Mesodermal cell (in vitro differentiated cells): ENCODE results near the gene BDH1.
"Not testable (repeated sequence)": the region's sequence is repeated elsewhere in the genome, so short reads cannot be mapped to it uniquely, and the experiment has no call there.

Experiments used
- H3K27ac ChIP-seq: 2 replicates; pipeline ENCODE4 v1.7.0; 2013; ENCODE audit warnings: mild to moderate bottlenecking, low read depth, low read length, moderate library complexity; ENCODE audit not compliant: severe bottlenecking
- H3K36me3 ChIP-seq: 2 replicates; pipeline ENCODE4 v1.7.1; 2013; ENCODE audit warnings: mild to moderate bottlenecking, low read length, moderate library complexity; ENCODE audit not compliant: control insufficient read depth, insufficient read depth
- H3K4me1 ChIP-seq: one replicate; pipeline ENCODE4 v1.7.1; 2013; ENCODE audit warnings: mild to moderate bottlenecking, low read length; ENCODE audit not compliant: insufficient read depth, control insufficient read depth, poor library complexity, severe bottlenecking
- H3K4me3 ChIP-seq: 2 replicates; pipeline ENCODE4 v1.7.0; 2013; ENCODE audit warnings: low read length, control low read depth, mild to moderate bottlenecking; ENCODE audit not compliant: insufficient read depth, poor library complexity, severe bottlenecking; ENCODE audit errors: extremely low read depth
- H3K9me3 ChIP-seq: 2 replicates; pipeline ENCODE4 v1.7.1; 2013; ENCODE audit warnings: mild to moderate bottlenecking, low read length, moderate library complexity; ENCODE audit not compliant: control insufficient read depth
- WGBS, 2 experiments: methylation state at CpG; one replicate each; pipeline ENCODE4 v1.1.5; 2013; ENCODE audit warnings: missing lambda C conversion rate in 2 of 2; ENCODE audit not compliant: insufficient coverage in 2 of 2; 5-methylcytosine and 5-hydroxymethylcytosine counted together

Gene BDH1

DNA sequence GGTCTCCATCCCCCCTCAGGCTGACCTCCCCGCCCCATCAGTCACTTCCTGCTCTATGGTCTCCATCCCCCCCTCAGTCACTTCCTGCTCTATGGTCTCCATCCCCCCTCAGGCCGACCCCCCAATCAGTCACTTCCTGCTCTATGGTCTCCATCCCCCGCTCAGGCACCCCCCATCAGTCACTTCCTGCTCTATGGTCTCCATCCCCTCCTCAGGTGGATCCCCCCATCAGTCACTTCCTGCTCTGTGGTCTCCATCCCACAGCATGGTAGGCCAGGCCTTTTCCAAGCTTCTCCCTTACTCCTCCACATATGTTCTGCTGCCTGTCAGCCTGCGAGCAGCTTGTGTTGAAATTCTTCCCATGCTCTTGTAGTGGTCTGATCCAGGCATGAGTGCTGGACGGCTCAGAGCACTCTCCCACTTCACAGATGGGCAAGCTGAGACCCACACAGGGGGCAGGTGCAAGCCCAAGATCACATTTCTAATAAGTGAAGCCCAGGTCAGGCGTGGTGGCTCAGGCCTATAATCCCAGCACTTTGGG is 36.8 kb downstream of the BDH1 start:
- Histone ChIP-seq H3K27ac (no peak overlapping the region), H3K9me3 (peaks cover 7% of the 10 kb centered on the region), H3K4me3 (no peak overlapping the region), H3K4me1 (peaks cover 28% of the 10 kb centered on the region), H3K36me3 (no peaks in the 10 kb centered on the region)
- WGBS, 2 experiments, result 81 to 93% methylated on average over 3 of the region's 6 CpGs

DNA sequence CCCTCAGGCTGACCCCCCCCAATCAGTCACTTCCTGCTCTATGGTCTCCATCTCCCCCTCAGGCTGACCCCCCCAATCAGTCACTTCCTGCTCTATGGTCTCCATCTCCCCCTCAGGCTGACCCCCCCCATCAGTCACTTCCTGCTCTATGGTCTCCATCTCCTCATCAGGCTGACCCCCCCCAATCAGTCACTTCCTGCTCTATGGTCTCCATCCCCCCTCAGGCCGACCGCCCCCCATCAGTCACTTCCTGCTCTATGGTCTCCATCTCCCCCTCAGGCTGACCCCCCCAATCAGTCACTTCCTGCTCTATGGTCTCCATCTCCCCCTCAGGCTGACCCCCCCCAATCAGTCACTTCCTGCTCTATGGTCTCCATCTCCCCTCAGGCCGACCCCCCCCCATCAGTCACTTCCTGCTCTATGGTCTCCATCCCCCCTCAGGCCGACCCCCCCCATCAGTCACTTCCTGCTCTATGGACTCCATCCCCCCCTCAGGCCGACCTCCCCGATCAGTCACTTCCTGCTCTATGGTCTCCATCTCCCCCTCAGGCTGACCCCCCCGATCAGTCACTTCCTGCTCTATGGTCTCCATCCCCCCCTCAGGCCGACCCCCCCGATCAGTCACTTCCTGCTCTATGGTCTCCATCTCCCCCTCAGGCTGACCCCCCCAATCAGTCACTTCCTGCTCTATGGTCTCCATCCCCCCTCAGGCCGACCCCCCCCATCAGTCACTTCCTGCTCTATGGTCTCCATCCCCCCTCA is 37.7 kb downstream of the BDH1 start:
- H3K4me1 ChIP-seq, result peaks cover 28% of the 10 kb centered on the region
- not testable (repeated sequence) for H3K27ac ChIP-seq, H3K36me3 ChIP-seq, H3K4me3 ChIP-seq, H3K9me3 ChIP-seq
- no CpG with 5 or more reads among the region's 10 CpGs for WGBS, 2 experiments

DNA sequence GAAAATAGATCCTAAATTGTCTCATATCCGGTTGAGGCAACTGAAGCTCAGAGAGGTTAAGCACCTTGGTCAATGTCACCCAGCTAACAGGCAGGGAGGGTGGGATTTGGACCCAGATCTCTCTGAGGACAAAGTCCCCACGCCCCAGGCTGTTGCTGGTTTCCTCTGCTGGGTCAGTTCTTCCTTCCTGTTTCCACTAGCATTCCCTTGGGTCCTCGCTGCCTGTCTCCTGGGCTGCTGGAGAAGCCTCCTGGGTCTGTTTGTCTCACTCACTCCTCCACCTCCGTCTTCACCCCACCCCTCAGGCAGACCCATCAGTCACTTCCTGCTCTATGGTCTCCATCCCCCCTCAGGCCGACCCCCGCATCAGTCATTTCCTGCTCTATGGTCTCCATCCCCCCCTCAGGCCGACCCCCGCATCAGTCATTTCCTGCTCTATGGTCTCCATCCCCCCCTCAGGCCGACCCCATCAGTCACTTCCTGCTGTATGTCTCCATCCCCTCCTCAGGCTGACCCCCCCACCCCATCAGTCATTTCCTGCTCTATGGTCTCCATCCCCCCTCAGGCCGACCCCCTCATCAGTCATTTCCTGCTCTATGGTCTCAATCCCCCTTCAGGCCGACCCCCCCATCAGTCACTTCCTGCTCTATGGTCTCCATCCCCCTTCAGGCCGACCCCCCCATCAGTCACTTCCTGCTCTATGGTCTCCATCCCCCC is 38.7 kb downstream of the BDH1 start:
- not testable (repeated sequence) for H3K9me3 ChIP-seq
- H3K27ac ChIP-seq, result peak overlapping the region; percentile 67
- 77 to 89% methylated on average over 3 to 4 of the region's 12 CpGs for WGBS, 2 experiments

DNA sequence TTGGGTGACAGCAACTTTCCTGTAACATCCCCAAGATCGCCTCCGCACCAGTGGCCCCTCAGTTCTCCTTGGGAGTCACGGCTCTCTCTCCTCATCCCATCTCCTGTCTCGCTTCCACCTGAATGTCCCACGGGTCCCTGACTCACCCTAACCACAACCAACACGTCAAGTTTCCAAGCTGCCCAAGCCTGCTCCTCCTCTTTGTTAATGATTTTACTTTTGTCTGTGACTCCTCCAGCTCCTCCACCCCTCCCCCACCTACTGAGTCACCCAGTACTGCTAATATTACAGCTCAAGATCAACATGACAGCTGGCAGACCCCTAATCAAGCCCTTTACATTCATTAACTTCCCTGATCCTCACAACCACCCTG is 39.3 kb downstream of the BDH1 start:
- 87% methylated on average over 6 of the region's 6 CpGs for WGBS, 2 experiments
- Histone ChIP-seq H3K4me3 (no peak overlapping the region), H3K4me1 (peaks cover 26% of the 10 kb centered on the region), H3K36me3 (no peaks in the 10 kb centered on the region), H3K27ac (peak overlapping the region; percentile 67), H3K9me3 (peaks cover 7% of the 10 kb centered on the region)

More for the DNA sequence above, 38.7 kb downstream of the BDH1 start:
- peaks cover 28% of the 10 kb centered on the region for H3K4me1 ChIP-seq
- not testable (repeated sequence) for H3K4me3 ChIP-seq, H3K36me3 ChIP-seq

DNA sequence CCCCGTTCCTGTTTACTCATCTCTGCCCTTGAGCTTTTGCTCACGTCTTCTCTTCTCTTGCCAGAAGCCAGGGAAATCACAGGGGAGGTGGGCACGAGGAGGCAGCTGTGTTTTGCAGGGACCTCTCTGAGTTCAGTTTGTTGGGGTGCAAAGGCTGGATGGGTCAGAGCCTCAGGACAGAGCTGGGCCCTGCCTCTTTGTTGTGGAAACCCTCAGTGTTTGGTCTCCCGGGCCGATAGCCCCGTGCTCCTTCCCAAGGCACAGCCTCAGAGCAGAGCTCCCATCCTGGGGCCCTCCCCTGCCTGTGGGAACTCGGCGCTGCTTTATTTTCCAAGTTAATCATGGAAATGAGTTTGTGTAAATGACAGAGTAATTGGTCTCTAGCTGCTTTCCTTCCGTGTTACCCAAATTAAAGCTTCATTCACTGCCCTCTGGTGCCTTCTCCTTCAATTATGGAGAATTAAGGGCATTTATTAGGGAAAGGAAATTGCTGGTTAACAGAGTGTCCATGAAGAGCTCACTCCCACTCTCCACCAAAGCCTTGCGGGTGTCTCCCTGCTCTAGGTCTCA is 40.9 kb downstream of the BDH1 start:
- Histone ChIP-seq H3K4me3 (no peak overlapping the region), H3K4me1 (peaks cover 16% of the 10 kb centered on the region), H3K9me3 (peaks cover 7% of the 10 kb centered on the region), H3K36me3 (no peaks in the 10 kb centered on the region), H3K27ac (no peak overlapping the region)
- 90 to 96% methylated on average over 7 to 9 of the region's 10 CpGs for WGBS, 2 experiments

DNA sequence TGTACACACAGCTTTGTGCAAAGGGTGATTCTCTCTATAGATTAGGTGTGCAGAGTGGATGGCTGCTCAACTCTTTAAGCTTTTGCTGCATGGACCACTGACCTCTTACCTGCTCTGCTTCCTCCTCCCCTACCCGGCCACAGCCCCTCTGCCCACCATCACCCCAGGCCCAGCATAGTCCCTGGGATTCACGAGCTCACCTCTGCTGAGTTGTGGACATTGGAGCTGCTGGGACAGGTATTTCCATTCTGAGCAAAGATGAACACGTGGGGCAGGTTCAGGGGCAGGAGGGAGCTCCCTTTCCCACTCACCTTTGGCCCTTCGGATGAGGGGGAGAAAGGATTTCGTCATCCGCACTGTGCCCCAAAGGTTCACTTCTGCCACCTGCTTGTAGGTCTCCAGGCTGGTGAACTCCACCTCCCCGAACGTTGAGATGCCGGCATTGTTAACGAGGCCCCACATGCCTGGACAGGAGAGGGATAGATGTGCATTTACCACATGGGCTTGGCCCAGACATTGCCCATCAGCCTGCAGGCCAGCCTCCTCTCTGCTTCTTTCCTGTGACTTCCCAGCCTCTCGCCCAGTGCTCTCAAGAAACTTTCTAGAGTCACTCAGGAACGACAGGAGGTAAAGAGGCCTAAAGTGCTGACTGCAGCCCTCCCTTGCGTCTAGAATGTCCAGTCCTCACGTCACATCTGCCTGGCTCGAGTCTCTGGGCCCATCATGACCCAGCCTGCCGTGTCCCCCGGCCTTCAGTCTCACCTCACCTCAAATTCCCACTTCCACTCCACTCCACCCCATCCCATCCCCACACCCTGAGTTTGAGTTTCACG is 41.6 kb downstream of the BDH1 start:
- 92 to 93% methylated on average over 16 to 17 of the region's 18 CpGs for WGBS, 2 experiments
- Histone ChIP-seq H3K4me3 (no peak overlapping the region), H3K9me3 (peaks cover 7% of the 10 kb centered on the region), H3K4me1 (peaks cover 18% of the 10 kb centered on the region), H3K27ac (no peak overlapping the region), H3K36me3 (no peaks in the 10 kb centered on the region)

DNA sequence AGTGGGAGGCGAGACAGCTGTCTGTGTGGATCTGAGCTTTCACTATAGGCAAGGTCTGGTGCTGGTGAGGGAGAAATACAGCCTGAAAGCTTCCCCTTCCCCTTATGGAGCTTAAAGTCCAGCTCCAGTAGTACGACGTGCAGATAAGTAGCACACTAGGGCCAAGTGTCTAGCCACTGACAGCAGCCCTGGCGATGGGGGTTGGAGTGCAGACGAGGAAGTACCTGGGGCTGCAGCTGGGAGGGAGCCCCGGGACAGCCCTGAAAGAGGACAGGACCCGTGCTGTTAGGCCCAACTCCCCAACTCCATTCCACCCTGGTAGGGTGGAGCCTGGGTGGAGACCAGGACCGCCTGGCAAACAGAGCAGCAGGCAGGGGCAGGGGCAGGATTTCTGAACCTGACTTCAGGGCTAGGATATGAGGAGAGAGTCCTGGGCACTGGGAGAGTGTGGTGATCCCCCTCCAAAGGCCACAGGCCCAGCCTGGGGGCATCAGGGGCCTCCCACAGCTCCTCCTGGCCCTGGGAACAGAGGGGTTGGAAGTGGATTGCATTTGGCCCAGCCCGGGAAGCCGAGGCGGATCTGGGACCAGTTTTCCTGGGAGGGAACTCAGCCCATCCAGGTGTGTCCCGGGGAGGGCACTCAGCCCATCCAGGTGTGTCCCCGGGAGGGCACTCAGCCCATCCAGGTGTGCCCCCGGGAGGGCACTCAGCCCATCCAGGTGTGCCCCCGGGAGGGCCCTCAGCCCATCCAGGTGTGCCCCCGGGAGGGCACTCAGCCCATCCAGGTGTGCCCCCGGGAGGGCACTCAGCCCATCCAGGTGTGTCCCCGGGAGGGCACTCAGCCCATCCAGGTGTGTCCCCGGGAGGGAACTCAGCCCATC is 42.8 kb downstream of the BDH1 start:
- H3K36me3 ChIP-seq, result no peaks in the 10 kb centered on the region
- H3K4me3 ChIP-seq, result no peak overlapping the region
- H3K9me3 ChIP-seq, result peaks cover 7% of the 10 kb centered on the region
- H3K27ac ChIP-seq, result no peak overlapping the region
- peaks cover 18% of the 10 kb centered on the region for H3K4me1 ChIP-seq
- WGBS, 2 experiments, result 87 to 93% methylated on average over 15 to 17 of the region's 19 CpGs

DNA sequence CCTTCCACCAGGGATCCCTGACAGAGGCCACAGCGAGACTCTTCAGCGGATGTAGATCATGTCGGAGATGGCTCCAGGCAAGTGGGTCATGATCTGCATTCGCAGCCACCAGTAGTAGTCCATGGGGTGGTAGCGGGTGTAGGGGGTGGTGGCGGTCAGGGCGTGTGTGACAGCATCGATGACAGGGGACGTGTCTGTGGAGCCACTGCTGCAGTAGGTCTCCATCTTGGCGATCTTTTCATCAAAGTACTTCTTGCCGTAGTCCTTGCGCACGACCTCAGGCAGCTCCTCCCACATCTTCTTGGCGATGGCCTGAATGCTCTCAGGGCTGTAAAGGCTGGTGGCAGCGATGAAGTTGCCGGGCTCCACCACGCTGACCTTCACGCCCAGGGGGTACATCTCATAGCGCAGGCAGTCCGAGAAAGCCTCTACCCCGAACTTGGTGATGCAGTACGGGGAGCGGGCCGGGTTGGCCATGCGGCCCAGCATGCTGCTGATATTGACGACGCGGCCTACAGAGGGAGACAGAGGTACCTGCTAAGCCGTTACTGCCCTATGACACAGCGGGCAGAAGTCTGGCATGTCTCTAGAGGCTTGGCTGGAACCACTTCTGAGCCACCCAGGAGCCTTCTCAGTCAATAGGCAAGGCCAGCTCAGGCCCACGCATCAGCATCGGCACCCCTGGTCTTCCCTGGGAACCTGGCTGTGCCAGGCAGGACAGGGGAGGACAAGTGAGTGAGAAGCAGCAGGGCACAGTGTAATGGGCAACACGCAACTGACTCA is 43.7 kb downstream of the BDH1 start:
- Histone ChIP-seq H3K9me3 (peaks cover 7% of the 10 kb centered on the region), H3K27ac (no peak overlapping the region), H3K4me1 (peaks cover 16% of the 10 kb centered on the region), H3K36me3 (no peaks in the 10 kb centered on the region), H3K4me3 (no peak overlapping the region)
- 94 to 95% methylated on average over 32 of the region's 33 CpGs for WGBS, 2 experiments

DNA sequence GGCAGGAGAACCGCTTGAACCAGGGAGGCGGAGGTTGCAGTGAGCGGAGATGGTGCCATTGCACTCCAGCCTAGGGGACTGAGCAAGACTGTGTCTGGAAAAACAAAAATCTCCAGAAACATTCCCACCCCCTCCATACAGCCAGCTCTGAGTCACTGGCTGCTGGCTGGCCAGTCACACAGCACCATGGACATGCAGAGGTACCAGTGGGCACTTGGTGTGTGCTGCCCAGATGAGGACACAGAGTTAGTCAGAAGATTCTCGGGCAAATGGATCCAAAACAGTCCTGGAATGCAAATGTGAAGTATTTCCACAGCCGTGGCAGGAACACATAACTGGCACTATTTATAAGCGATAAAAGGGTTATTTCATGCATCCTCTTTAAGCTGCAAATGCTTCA is 44.6 kb downstream of the BDH1 start:
- H3K4me1 ChIP-seq, result peaks cover 7% of the 10 kb centered on the region
- no peak overlapping the region for H3K27ac ChIP-seq
- peaks cover under 1% of the 10 kb centered on the region for H3K9me3 ChIP-seq
- 88 to 95% methylated on average over 5 to 6 of the region's 6 CpGs for WGBS, 2 experiments
- H3K4me3 ChIP-seq, result no peak overlapping the region
- no peaks in the 10 kb centered on the region for H3K36me3 ChIP-seq
